ENCODE data around the gene TSPAN9.

TSPAN9 gene

DNA sequence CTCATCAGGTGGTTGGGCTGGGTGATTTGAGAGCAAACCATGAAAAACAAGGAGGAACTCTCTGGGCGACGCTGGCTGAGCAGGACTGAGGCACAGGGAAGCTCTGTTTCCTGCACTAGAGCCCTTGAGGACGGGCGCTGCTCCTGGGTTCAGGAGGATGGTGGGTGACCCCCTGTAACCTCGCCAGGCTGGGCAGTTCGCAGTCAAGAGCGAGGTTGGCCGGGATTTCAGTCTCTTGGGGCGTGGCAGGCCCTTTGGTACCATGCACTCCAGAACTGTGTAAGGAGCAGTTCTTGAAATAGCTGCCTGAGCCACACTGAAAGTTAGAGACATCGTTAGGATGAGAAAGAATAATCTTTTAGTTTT lies 202.2 kb downstream of the TSPAN9 start:
- no peaks in the 10 kb centered on the region for H3K9me3 Mint-ChIP-seq (ENCODE audit: low read depth)
- H3K27me3 Mint-ChIP-seq, result peaks cover 10% of the 10 kb centered on the region
- no peak overlapping the region for H3K4me3 Mint-ChIP-seq
- H3K27ac Mint-ChIP-seq, result no peak overlapping the region
- H3K36me3 Mint-ChIP-seq, result no peaks in the 10 kb centered on the region
- H3K4me1 Mint-ChIP-seq (ENCODE audit: low read depth), result peaks cover 2% of the 10 kb centered on the region

DNA sequence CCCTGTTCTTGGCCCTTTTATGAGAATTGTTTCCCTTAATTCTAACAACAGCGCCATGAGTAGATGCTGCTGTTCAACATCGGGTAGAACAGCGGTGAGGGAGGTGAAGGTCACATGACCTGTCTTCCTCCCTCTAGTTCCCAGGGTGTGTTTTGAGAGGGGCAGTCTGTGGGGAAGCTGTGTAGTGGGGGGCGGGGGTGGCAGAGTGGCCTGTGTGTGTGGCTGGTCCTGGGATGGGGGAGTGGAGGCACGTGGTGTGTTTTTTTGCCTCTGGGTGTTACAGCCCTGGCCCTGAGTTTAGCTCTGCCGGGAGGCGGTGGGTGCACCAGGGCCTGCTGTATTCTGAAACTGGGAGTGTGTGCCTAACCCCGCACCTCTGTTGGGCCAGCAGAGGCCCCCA lies 202.7 kb downstream of the TSPAN9 start:
- no peak overlapping the region for H3K27ac Mint-ChIP-seq
- no peaks in the 10 kb centered on the region for H3K36me3 Mint-ChIP-seq
- no peak overlapping the region for H3K4me3 Mint-ChIP-seq
- H3K9me3 Mint-ChIP-seq (ENCODE audit: low read depth), result no peaks in the 10 kb centered on the region
- peaks cover 7% of the 10 kb centered on the region for H3K27me3 Mint-ChIP-seq
- peaks cover 2% of the 10 kb centered on the region for H3K4me1 Mint-ChIP-seq (ENCODE audit: low read depth)

DNA sequence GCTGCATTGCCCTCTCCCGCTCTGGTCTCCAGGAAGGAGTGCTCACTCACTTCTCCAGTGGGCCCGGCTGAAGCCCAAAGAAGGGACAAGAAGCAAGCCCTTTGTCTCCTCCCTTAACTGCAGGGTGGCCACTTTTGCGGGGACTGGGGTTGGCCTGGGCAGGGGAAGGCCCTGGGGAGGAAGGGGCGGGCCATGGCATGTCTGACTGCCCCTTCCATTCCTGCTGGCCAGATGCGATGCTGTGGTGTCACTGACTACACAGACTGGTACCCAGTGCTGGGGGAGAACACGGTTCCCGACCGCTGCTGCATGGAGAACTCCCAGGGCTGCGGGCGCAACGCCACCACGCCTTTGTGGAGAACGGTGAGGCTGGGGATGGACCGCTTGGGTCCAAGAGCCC lies 203.8 kb downstream of the TSPAN9 start:
- Mint-ChIP-seq H3K4me1 (ENCODE audit: low read depth) (peaks cover 2% of the 10 kb centered on the region), H3K4me3 (no peak overlapping the region), H3K27ac (no peak overlapping the region), H3K36me3 (no peaks in the 10 kb centered on the region), H3K9me3 (ENCODE audit: low read depth) (no peaks in the 10 kb centered on the region), H3K27me3 (peaks cover 7% of the 10 kb centered on the region)

DNA sequence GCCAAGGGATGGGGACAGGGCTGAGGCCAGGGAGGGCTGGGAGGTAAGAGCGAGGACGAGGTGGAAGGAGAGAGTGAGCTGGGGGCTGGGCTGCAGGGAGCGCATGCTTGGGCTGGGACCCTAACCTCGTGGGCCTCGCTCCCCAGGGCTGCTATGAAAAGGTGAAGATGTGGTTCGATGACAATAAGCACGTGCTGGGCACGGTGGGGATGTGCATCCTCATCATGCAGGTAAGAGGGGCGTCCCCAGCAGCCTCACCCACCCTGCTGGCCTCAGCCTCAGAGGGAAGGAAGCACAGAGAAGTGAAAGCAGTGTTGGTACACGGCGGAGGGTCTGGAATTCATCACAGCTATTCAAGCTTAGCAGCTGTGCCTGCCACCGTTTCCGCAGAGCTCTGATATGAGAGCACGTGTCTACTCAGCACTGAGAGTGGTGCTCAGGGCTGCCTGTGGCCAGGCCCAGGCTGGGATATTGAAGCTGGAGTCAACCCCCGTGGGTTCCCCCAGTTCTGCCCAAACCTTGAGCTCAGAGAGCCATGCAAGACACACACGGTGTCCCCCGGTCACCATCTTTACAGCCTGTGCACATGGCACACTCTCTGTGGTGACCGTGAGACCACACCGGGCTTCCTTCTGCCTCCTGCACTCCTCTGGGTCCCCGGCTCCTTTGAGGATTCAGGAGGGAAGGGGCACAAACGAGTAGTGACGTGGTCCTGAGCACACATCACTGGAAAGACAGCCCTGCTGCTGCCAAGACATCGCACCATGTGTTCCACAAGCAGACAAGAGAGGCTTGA lies 204.6 kb downstream of the TSPAN9 start:
- no peak overlapping the region for H3K4me3 Mint-ChIP-seq
- H3K27me3 Mint-ChIP-seq, result peaks cover 1% of the 10 kb centered on the region
- peaks cover 2% of the 10 kb centered on the region for H3K4me1 Mint-ChIP-seq (ENCODE audit: low read depth)
- H3K27ac Mint-ChIP-seq, result no peak overlapping the region
- no peaks in the 10 kb centered on the region for H3K9me3 Mint-ChIP-seq (ENCODE audit: low read depth)
- H3K36me3 Mint-ChIP-seq, result no peaks in the 10 kb centered on the region

DNA sequence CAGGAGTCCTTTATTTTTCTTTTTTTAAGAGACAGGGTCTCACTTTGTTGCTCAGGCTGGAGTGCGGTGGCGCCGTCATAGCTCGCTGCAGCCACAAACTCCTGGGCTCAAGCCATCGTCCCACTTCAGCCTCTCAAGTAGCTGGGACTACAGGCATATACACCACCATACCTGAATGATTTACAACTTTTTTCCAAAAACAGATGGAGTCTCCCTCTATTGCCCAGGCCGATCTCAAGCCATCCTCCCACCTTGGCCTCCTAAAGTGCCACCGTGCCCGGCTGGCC lies 205.1 kb downstream of the TSPAN9 start:
- no peaks in the 10 kb centered on the region for H3K9me3 Mint-ChIP-seq (ENCODE audit: low read depth)
- H3K36me3 Mint-ChIP-seq, result no peaks in the 10 kb centered on the region
- H3K4me1 Mint-ChIP-seq (ENCODE audit: low read depth), result peaks cover 2% of the 10 kb centered on the region
- no peak overlapping the region for H3K4me3 Mint-ChIP-seq
- no peaks in the 10 kb centered on the region for H3K27me3 Mint-ChIP-seq
- no peak overlapping the region for H3K27ac Mint-ChIP-seq

DNA sequence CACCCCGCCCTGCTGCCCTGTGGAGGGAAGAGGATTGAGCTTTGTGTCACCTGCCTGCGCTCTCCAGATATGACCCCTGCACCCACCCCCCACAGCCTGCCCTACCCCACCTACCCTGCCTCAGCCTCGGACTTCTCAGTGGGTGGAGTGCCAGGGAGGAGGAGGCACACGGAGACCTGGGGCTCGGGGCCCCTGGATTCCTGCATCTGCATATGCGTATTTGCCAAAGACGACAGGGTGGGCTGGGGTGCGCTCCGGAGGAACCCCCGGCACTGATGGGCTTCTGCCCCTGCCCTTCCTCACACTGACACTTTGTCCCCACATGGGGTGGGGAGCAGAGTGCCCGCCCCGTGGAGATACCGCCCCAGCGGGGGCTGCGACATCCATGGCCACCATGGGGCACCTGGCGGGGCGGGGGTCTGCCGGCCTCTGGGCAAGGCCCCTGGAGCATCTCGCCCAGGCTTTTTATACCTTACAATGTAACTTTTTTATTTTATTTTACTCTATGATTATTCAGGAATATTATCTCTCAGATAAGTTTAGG lies 206.0 kb downstream of the TSPAN9 start:
- Mint-ChIP-seq H3K4me1 (ENCODE audit: low read depth) (peaks cover 2% of the 10 kb centered on the region), H3K4me3 (no peak overlapping the region), H3K27me3 (no peaks in the 10 kb centered on the region), H3K9me3 (ENCODE audit: low read depth) (no peaks in the 10 kb centered on the region), H3K27ac (no peak overlapping the region), H3K36me3 (no peaks in the 10 kb centered on the region)

DNA sequence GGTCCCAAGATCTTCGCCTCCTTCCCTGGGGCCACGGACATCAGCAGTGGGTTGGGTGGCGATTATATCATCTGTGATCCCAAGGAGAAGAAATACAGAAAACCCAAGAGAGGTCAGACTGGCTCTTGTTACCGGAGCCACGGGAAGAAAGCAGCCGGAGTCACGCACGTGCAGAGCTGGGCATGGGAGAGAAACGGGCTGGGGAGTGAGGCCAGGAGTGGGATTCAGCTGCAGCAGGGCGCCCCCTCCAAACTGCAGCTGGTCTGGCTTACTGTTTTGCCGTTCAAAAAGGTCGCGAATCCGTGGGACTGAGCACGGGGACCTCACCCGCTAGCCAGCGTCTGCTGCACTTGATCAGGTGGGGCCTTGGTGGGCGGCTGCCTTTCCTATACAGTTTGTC lies 207.2 kb downstream of the TSPAN9 start:
- Mint-ChIP-seq H3K4me3 (no peak overlapping the region), H3K36me3 (no peaks in the 10 kb centered on the region), H3K9me3 (ENCODE audit: low read depth) (no peaks in the 10 kb centered on the region), H3K27me3 (no peaks in the 10 kb centered on the region), H3K4me1 (ENCODE audit: low read depth) (peaks cover 2% of the 10 kb centered on the region), H3K27ac (no peak overlapping the region)

DNA sequence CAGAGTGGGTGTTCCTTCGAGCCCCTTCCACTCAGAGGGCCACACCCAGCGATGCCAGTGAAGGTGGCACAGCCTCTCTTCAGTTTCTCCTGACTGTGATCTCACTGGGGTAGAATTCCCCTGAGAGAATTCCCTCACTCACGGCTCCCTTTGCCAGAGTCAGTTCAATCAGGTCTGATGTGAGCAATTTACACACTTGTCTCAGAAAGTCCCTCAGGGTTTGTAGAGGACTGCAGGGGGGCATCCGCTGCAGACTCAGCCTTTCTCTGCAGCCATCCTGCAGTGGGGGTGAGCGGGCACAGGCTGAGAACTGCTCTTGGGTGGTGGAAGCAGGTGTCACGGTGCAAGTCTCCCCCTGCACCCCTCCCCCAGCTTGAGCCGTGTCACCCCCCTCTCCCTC lies 208.4 kb downstream of the TSPAN9 start:
- Mint-ChIP-seq H3K4me1 (ENCODE audit: low read depth) (no peaks in the 10 kb centered on the region), H3K4me3 (no peak overlapping the region), H3K36me3 (no peaks in the 10 kb centered on the region), H3K27ac (no peak overlapping the region), H3K27me3 (no peaks in the 10 kb centered on the region), H3K9me3 (ENCODE audit: low read depth) (no peaks in the 10 kb centered on the region)

DNA sequence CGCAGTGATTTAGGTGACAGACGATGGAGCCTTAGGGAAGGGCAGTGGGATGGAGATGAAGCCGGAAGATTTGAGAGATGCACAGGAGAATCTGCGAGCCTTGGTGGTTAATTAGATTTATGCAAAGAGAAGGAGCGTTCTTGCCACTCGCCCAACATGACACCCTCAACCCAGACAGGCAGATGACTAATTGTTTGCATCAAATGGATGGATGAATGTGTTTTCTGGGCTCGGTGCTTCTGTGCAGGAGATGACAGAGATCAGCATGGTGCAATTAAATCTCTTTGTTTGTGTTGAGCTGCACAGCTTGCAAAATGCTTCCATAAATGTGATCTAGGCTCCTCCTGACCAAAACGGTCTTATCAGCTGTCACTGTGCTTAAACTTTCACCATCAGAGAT lies 211.5 kb downstream of the TSPAN9 start:
- no peak overlapping the region for H3K27ac Mint-ChIP-seq
- H3K36me3 Mint-ChIP-seq, result no peaks in the 10 kb centered on the region
- H3K27me3 Mint-ChIP-seq, result no peaks in the 10 kb centered on the region
- no peaks in the 10 kb centered on the region for H3K9me3 Mint-ChIP-seq (ENCODE audit: low read depth)
- no peaks in the 10 kb centered on the region for H3K4me1 Mint-ChIP-seq (ENCODE audit: low read depth)
- no peak overlapping the region for H3K4me3 Mint-ChIP-seq

DNA sequence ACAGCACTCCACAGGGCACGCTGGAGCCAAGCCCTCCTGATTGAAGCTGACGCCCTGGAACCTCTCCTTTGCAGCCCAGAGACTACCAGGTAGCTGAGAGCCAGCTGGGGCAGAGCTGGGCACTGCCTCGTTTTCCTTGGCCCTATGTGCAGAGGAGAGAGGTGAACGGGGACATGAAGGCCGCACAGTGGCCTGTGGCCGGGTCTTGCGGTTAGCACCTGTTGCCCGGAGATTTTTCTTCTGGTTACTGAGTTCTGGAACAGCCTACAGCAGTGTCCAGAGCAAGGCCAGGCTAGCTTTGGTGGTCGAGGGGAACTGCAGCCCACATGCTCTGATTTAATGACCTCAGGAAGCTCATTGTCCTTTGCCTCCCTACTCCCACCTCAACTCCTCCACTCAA lies 212.5 kb downstream of the TSPAN9 start:
- H3K36me3 Mint-ChIP-seq, result no peaks in the 10 kb centered on the region
- H3K27me3 Mint-ChIP-seq, result peaks cover 2% of the 10 kb centered on the region
- no peaks in the 10 kb centered on the region for H3K9me3 Mint-ChIP-seq (ENCODE audit: low read depth)
- no peak overlapping the region for H3K4me3 Mint-ChIP-seq
- H3K27ac Mint-ChIP-seq, result no peak overlapping the region
- no peaks in the 10 kb centered on the region for H3K4me1 Mint-ChIP-seq (ENCODE audit: low read depth)

DNA sequence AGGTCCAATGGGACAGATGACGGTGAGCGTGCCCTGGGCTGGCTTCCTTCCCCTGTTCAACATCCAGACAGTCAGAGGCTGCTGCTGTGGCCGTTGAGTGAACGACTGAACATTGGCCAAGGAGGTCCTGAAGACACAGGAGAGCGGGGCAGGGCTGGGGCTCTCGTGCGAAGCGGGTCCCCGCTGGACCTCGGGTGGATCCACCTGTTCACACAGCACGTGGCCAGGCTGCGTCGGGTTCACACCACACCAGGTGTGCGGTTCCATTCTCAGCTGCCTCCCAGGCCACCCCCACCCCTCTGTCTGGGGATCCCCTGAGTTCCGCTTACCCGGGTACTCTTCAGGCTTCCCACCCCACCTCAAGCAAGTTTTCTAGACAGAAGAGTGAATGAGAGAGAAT lies 214.8 kb downstream of the TSPAN9 start:
- Mint-ChIP-seq H3K36me3 (no peaks in the 10 kb centered on the region), H3K9me3 (ENCODE audit: low read depth) (no peaks in the 10 kb centered on the region), H3K27me3 (peaks cover 2% of the 10 kb centered on the region), H3K4me1 (ENCODE audit: low read depth) (no peaks in the 10 kb centered on the region), H3K27ac (no peak overlapping the region), H3K4me3 (no peak overlapping the region)

DNA sequence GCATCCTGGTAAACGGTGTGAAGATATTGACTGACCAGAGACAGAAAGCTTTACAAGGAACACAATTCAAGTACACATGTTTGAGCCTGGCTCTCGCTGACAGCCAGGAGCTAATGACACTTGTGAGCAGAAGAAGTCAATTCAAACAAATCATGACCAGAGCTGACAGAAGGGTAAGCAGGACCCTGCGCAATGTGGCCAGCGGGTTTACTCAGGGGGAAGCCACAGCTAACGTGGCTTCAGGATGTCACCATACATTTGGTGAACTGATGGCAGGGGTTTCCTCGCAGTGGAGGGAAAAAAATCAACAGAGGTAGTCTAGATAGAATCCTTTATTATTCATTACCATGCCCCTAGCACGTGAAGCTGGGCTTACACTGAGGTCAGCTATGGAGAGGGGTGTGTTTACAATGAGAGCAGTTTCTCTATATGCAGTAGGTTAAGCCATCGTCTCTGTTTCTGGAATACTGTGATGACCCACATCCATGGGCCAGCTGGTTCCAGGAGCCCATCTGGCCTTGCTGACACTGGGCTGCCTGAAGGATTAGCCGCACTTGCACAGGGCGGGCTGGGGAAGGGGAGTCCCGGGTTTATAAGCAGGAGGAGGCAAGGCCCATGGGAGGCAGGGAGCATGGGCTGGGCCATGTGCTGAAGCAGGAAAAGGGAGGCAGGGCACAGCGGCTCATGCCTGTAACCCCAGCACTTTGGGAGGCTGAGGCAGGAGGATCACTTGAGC lies 215.7 kb downstream of the TSPAN9 start:
- peaks cover 2% of the 10 kb centered on the region for H3K27me3 Mint-ChIP-seq

DNA sequence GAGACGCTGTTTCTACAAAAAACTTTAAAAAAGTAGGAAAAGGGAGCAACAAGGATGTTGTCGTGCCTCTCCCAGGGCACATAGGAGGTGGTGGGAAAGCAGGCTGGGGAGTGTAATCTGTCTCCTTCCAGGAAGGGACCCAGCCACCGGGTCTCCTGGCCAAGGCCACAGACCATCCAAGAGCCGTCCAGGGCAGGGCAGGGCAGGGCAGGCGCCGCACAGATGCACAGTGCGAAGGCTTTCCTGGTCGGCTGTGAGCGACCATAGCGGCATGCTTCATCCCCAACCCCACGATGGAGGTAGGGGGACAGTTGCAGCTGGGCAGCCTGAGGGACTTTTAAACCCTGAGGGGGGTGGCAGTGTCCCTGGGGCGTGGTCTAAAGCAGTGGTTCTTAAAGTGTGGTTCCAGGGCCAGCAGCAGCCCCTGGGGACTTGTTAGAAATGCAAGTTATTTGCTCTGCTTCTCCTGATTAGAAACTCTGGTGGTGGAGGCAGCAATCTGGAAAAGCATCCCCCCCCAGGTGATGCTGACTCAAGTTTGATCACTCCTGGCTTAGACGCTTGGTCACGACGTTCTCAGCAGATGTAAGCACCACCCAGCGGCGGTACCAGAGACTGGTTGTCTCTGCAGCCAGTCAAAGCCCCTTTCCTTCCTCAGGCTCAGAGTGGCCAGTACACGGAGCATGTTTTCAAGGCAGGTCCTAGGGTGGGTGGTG lies 216.4 kb downstream of the TSPAN9 start:
- no peaks in the 10 kb centered on the region for H3K4me1 Mint-ChIP-seq (ENCODE audit: low read depth)
- no peaks in the 10 kb centered on the region for H3K36me3 Mint-ChIP-seq
- H3K27ac Mint-ChIP-seq, result no peak overlapping the region
- no peaks in the 10 kb centered on the region for H3K9me3 Mint-ChIP-seq (ENCODE audit: low read depth)
- H3K27me3 Mint-ChIP-seq, result peaks cover 2% of the 10 kb centered on the region
- no peak overlapping the region for H3K4me3 Mint-ChIP-seq

More for the DNA sequence above, 215.7 kb downstream of the TSPAN9 start:
- Mint-ChIP-seq H3K4me3 (no peak overlapping the region), H3K9me3 (ENCODE audit: low read depth) (no peaks in the 10 kb centered on the region), H3K36me3 (no peaks in the 10 kb centered on the region), H3K4me1 (ENCODE audit: low read depth) (no peaks in the 10 kb centered on the region), H3K27ac (no peak overlapping the region)

DNA sequence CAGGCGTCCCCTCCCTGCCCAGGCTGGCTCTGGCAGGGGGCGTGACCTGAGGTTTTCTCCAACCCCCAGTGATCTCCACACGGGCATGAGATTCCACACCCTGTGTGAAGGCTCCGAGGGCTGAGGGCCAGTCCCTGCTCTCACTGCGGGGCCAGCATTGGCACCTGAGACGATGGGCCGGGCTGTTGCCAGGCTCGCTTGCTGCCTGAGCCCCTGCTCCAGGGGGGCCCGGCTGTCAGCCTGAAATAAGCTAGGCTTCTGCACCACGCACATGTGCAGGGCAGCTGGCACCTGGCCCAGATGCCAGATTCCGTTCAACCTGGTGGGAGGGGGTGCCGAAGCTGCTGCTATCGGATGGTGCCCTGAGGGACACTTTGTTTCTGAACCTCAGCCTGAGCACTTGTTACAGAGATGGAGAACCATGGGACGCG lies 217.3 kb downstream of the TSPAN9 start:
- no peaks in the 10 kb centered on the region for H3K36me3 Mint-ChIP-seq
- peaks cover 3% of the 10 kb centered on the region for H3K27me3 Mint-ChIP-seq
- H3K27ac Mint-ChIP-seq, result no peak overlapping the region
- no peaks in the 10 kb centered on the region for H3K9me3 Mint-ChIP-seq (ENCODE audit: low read depth)
- no peaks in the 10 kb centered on the region for H3K4me1 Mint-ChIP-seq (ENCODE audit: low read depth)
- H3K4me3 Mint-ChIP-seq, result no peak overlapping the region

DNA sequence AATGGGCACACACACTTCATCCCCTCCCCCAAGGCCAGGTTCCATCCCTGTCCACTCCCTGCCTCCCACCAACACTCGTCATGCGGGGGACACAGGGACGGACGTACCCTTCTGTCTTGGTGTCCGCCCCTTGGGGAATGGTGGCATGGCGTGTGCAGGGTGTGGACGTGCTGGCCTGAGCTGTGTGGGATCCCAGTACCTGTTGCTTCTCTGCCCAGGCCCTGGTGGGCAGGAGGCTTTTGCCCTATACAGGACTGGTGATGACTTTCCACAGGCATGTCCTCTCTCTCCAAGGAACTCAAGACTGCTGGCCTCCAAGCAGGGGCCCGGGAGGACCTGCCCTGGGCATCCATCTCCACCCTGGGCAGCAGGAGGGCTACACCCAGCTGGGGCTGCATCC lies 218.0 kb downstream of the TSPAN9 start:
- Mint-ChIP-seq H3K27ac (no peak overlapping the region), H3K9me3 (ENCODE audit: low read depth) (no peaks in the 10 kb centered on the region), H3K27me3 (peaks cover 3% of the 10 kb centered on the region)

More for the DNA sequence above, 218.0 kb downstream of the TSPAN9 start:
- Mint-ChIP-seq H3K4me3 (no peak overlapping the region), H3K36me3 (no peaks in the 10 kb centered on the region), H3K4me1 (ENCODE audit: low read depth) (peaks cover 6% of the 10 kb centered on the region)

Data from activated naive CD8-positive, alpha-beta T cell (primary cell).